ENCODE measurements around the gene GDPD3.
"Not testable (repeated sequence)": the region's sequence is repeated elsewhere in the genome, so short reads cannot be mapped to it uniquely, and the experiment has no call there.

GDPD3 gene

GRCh38 chr16:30113031-30113710 lies at the start of gene GDPD3:
Gene GDPD3, minus strand, starts transcription at chr16:30113537. Its CDS starts 59 bp downstream, at chr16:30113478.
- DNase-seq: no peak

- no peak for DNase-seq
These were observed 43.9 kb upstream of the GDPD3 start for GRCh38 chr16:30157214-30157613.

- DNase-seq: no peak
These were observed 41.9 kb upstream of the GDPD3 start for GRCh38 chr16:30155188-30155587.

GRCh38 chr16:30152517-30152916 lies 39.2 kb upstream of the GDPD3 start:
- DNase-seq: no peak

- no peak for DNase-seq
These were observed 37.8 kb upstream of the GDPD3 start for GRCh38 chr16:30151091-30151490.

GRCh38 chr16:30149250-30149930 lies 36.1 kb upstream of the GDPD3 start:
- no peak for DNase-seq

- DNase-seq: no peak
These were observed 34.6 kb upstream of the GDPD3 start for GRCh38 chr16:30147843-30148510.

GRCh38 chr16:30145657-30146056 lies 32.3 kb upstream of the GDPD3 start:
- no peak for DNase-seq

GRCh38 chr16:30144917-30145316 lies 31.6 kb upstream of the GDPD3 start:
- DNase-seq: no peak

- no peak for DNase-seq
These were observed 30.7 kb upstream of the GDPD3 start for GRCh38 chr16:30144017-30144416.

- no peak for DNase-seq
These were observed 30.0 kb upstream of the GDPD3 start for GRCh38 chr16:30143347-30143702.

- DNase-seq: no peak
These were observed 29.5 kb upstream of the GDPD3 start for GRCh38 chr16:30142672-30143346.

- no peak for DNase-seq
These were observed 28.4 kb upstream of the GDPD3 start for GRCh38 chr16:30141750-30142149.

GRCh38 chr16:30139583-30140481 lies 26.5 kb upstream of the GDPD3 start:
- DNase-seq: no peak

GRCh38 chr16:30137897-30138296 lies 24.6 kb upstream of the GDPD3 start:
- no peak for DNase-seq

- DNase-seq: no peak
These were observed 23.8 kb upstream of the GDPD3 start for GRCh38 chr16:30136971-30137605.

GRCh38 chr16:30132591-30132990 lies 19.3 kb upstream of the GDPD3 start:
- DNase-seq: no peak

GRCh38 chr16:30131869-30132475 lies 18.6 kb upstream of the GDPD3 start:
- no peak for DNase-seq

- DNase-seq: no peak
These were observed 14.7 kb upstream of the GDPD3 start for GRCh38 chr16:30127993-30128392.

GRCh38 chr16:30125690-30126089 lies 12.4 kb upstream of the GDPD3 start:
- DNase-seq: not testable (repeated sequence)

- DNase-seq: no peak
These were observed 11.6 kb upstream of the GDPD3 start for GRCh38 chr16:30124985-30125379.

Data from hippocampal formation (tissue), 2 donors.